BJ (cell line): ENCODE data around the gene TUBB4B. TPM values are rescaled to one million over a fixed set of nuclear protein-coding genes. Genes with fewer than 3 reads are reported as not detected.

ENCODE experiments used
- CTCF ChIA-PET: fragments of 350-600 bp; formaldehyde crosslinking; extraction: SDS; loops from one replicate; lab custom pipeline; 2021; ENCODE audit warnings: antibody characterized with exemption, inconsistent platforms; lab: Yijun Ruan, JAX
- POLR2A ChIA-PET: fragments of 300-600 bp; sonication (Branson Sonifier 250); formaldehyde crosslinking; extraction: SDS; loops from one replicate; lab custom pipeline; 2021; ENCODE audit warnings: antibody characterized with exemption; lab: Charles Lee
- DNase-seq: peaks from one replicate; pipeline ENCODE4 v3.0.0-alpha.2; 2011; ENCODE audit warnings: low read depth
- H3K27me3 ChIP-seq: 2 replicates; pipeline ENCODE4 v1.6.0; 2011; ENCODE audit warnings: low read length; ENCODE audit not compliant: control insufficient read depth, insufficient read depth
- H3K36me3 ChIP-seq: 2 replicates; pipeline ENCODE4 v1.5.1; 2011; ENCODE audit warnings: low read length; ENCODE audit not compliant: control insufficient read depth, insufficient read depth
- H3K4me3 ChIP-seq: 2 replicates; pipeline ENCODE4 v1.5.1; 2011; ENCODE audit warnings: low read depth, mild to moderate bottlenecking, control low read depth, low read length
- CTCF ChIP-seq: IDR thresholded peaks from 2 replicates; pipeline ENCODE4 v1.5.1; 2011; ENCODE audit warnings: low read depth, mild to moderate bottlenecking, control low read depth, inconsistent platforms, low read length, moderate library complexity; ENCODE audit not compliant: insufficient read depth
- polyA plus RNA-seq: library from polyadenylated mRNA; depleted of rRNA; stranded (reverse); fragments of >200 nt; gene quantifications from 2 replicates; pipeline ENCODE4 v1.2.3, GENCODE V29; 2011

TUBB4B gene
- polyA plus RNA-seq, 1 experiment: 385 TPM

DNA sequence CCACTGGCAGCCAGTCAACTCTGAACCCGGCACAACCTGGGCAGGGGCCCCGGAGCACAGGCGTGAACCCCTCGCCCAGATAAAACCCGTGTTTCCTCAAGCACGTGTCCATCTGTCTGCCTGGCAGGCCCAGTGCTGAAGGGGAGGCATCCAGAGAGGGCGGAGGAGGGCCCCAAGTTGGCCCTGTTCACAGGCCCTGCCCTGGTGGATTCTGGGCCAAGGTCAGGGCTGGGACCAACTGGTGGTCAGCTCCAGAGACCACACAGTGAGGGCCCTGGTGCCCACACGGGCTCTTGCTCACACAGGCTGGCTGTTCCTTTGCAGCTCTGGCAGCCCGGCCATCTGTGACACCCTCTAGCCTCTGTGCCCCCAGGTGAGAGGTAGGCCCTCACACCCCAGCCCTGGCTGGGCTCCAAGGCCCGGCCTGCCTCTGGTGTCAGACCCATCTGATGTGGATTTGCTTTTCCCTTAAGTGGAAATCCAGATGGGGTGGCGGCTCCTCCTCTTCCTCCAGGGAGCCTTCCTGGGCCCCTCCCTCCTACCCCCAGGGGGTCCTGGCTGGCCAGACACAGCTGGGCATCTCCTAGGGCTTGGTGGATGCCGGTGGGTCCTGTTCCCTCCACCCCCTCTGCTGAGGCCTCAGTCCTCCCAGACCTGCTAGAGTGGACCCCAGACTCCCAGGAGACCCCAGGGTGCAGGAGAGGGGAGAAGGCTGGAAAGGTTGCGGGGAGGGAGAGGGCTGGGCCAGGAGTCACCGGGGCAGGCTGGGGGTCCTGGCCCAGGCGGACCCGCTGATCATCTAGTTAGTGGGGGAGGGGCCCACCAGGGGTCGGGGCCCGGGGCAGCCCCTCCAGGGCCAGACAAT is 9.5 kb downstream of the TUBB4B start:
- CTCF ChIA-PET: interaction anchor here (1.3 to 3.5 kb wide), 2 partner anchors 8 to 14 kb away, joined by 5 to 14 read pairs; no protein-coding TSS in a partner anchor
- POLR2A ChIA-PET: no interaction called here
- no peak overlapping the region for H3K4me3 ChIP-seq
- H3K36me3 ChIP-seq: no peaks in the 10 kb centered on the region
- no peak for TF ChIP-seq CTCF
- H3K27me3 ChIP-seq: no peaks in the 10 kb centered on the region; the same call in 1 of the 2 replicates
- no peak for DNase-seq

GRCh38 chr9:137251194-137251461 is 10.0 kb downstream of the TUBB4B start, which contains the start of gene STPG3:
Gene STPG3, plus strand, starts transcription at chr9:137251286. Its CDS starts 1 bp downstream, at chr9:137251287.
- no peak for DNase-seq
- POLR2A ChIA-PET: no interaction called here
- H3K4me3 ChIP-seq: no peak within 1 kb of the TSS
- no peaks in the 10 kb centered on the region for H3K36me3 ChIP-seq
- H3K27me3 ChIP-seq: no peaks in the 10 kb centered on the region; the same call in 1 of the 2 replicates
- TF ChIP-seq CTCF: no peak
- CTCF ChIA-PET: interaction anchor here (1.3 to 3.5 kb wide), 2 partner anchors 8 to 14 kb away, joined by 5 to 14 read pairs; no protein-coding TSS in a partner anchor

DNA sequence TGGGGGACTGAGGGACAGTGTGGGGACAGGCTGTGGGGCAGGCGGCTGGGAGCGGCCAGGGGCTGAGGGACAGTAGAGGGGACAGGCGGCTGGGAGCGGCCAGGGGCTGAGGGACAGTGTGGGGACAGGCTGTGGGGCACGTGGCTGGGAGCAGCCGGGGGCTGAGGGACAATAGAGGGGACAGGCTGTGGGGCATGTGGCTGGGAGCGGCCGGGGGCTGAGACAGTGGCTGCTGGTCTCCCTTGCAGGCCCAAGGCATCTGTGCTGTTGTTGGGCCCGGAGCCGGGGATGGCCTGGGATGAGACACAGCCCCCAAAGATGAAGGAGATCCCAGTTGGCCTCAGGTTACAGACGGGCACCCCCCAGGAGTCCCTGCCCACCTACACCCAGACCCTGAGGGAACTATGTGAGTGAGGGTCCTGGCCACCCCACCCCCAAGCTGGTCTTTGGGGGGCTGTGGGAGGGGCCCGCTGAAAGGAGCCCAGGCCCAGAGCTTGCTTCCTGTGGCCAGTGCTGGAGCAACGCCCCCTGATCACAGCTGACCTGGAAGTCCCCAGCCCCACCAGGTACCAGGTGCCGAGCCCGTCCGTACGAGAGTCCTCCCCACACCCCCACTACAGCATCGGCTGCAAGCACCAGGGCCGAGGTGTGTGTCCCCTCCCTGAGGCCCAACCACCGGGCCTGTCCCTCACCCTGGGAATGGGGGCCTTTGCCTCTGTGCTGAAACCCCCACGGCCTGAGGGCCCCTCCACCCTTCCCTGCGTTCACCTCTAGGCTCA is 10.6 kb downstream of the TUBB4B start:
- no peak for DNase-seq
- Histone ChIP-seq H3K27me3 (no peaks in the 10 kb centered on the region; the same call in 1 of the 2 replicates), H3K4me3 (no peak overlapping the region), H3K36me3 (peaks cover under 1% of the 10 kb centered on the region; the same call in 1 of the 2 replicates)
- ChIA-PET CTCF (interaction anchor here (1.3 to 1.5 kb wide), 2 partner anchors 9 to 15 kb away, joined by 4 to 5 read pairs; no protein-coding TSS in a partner anchor), POLR2A (no interaction called here)
- no peak for TF ChIP-seq CTCF

- ChIA-PET CTCF (interaction anchor here (0.9 to 1.9 kb wide), 7 partner anchors 8 to 224 kb away, joined by 3 to 4 read pairs (median 4); partner anchors contain the start of genes TOR4A and TUBB4B), POLR2A (interaction anchor here (0.6 kb wide), 1 partner anchor 12 kb away, joined by 3 read pairs; no protein-coding TSS in a partner anchor)
- H3K4me3 ChIP-seq: no peak overlapping the region
- no peak for DNase-seq
- peaks cover 3% of the 10 kb centered on the region for H3K36me3 ChIP-seq
- no peaks in the 10 kb centered on the region; the same call in 1 of the 2 replicates for H3K27me3 ChIP-seq
- TF ChIP-seq CTCF: no peak
These were observed 11.7 kb downstream of the TUBB4B start for GRCh38 chr9:137252555-137253506.
